HCT116 (cell line): Measurements from ENCODE around the gene BOLA3. TPM values are rescaled to one million over a fixed set of nuclear protein-coding genes. Genes with fewer than 3 reads are reported as not detected.

Experiments used
- ATAC-seq: fragments of 200-7000 bp; cut with Tn5 transposase; 2 replicates; pipeline ENCODE4 v1.9.1; 2020; ENCODE audit warnings: mild to moderate bottlenecking, moderate library complexity
- BruUV-seq: library from RNA; stranded (reverse); fragments of 400-500 nt; replicated peaks from 2 replicates; lab custom pipeline; 2021; lab: Mats Ljungman, UMichigan
- CTCF ChIA-PET: fragments of 300-600 bp; sonication (Branson Sonifier 250); formaldehyde crosslinking; loops from one replicate; lab custom pipeline; 2021; ENCODE audit warnings: antibody characterized with exemption; lab: Charles Lee
- POLR2A ChIA-PET: fragments of 300-600, 350-600 bp; sonication (Branson Sonifier 250); formaldehyde crosslinking; loops from one replicate; lab custom pipeline; 2021; ENCODE audit warnings: antibody characterized with exemption; lab: Charles Lee
- RAD21 ChIA-PET, 2 experiments: fragments of 300-600 bp; sonication (Branson Sonifier 250); formaldehyde crosslinking; loops; one replicate each; lab custom pipeline; 2023; ENCODE audit warnings: low total read pairs in 2 of 2; ENCODE audit not compliant: uncharacterized antibody in 2 of 2, unreplicated experiment in 2 of 2, low non-redundant PET in 1 of 2; lab: Charles Lee
- DNase-seq: peaks from one replicate; pipeline ENCODE4 v3.0.0-alpha.2; 2010; ENCODE audit warnings: low read depth, low spot score
- H2AFZ ChIP-seq: fragments of 200-600 bp; shearing (Covaris generic), sonication (generic); 2 replicates; pipeline ENCODE4 v1.6.1; 2017; ENCODE audit warnings: low read depth, mixed run types, mixed read lengths, antibody characterized with exemption, low read length; ENCODE audit not compliant: poor library complexity, severe bottlenecking
- H3K27ac ChIP-seq: 2 replicates; pipeline ENCODE4 v1.5.1; 2012; ENCODE audit warnings: low read depth, low read length
- H3K27me3 ChIP-seq: fragments of 200-600 bp; sonication (generic); 2 replicates; pipeline ENCODE4 v1.6.1; 2016; ENCODE audit warnings: mixed run types, low read length, mixed read lengths; ENCODE audit not compliant: insufficient read depth
- H3K36me3 ChIP-seq, 2 experiments: fragments of 200-500 bp in 1 of 2; fragments of 200-600 bp in 1 of 2; sonication (Bioruptor generic) in 1 of 2; sonication (generic) in 1 of 2; 2 replicates each; pipeline versions ENCODE4 v1.5.1 to v1.6.1; 2014 to 2016; ENCODE audit warnings: low read length in 2 of 2, inconsistent platforms in 1 of 2, mixed read lengths in 1 of 2, mixed run types in 1 of 2; ENCODE audit not compliant: insufficient read depth in 2 of 2, control insufficient read depth in 1 of 2
- H3K4me1 ChIP-seq, 2 experiments: fragments of 200-600 bp in 1 of 2; sonication (generic) in 1 of 2; 2 replicates each; pipeline versions ENCODE4 v1.5.1 to v1.6.1; 2012 to 2017; ENCODE audit warnings: low read length in 2 of 2, inconsistent platforms in 1 of 2, mild to moderate bottlenecking in 1 of 2, mixed read lengths in 1 of 2, mixed run types in 1 of 2, moderate library complexity in 1 of 2; ENCODE audit not compliant: insufficient read depth in 2 of 2, control insufficient read depth in 1 of 2
- H3K4me2 ChIP-seq: fragments of 200-600 bp; sonication (generic); 2 replicates; pipeline ENCODE4 v1.6.1; 2017; ENCODE audit warnings: mixed run types, low read length, mixed read lengths
- H3K4me3 ChIP-seq, 2 experiments: fragments of 200-600 bp in 1 of 2; sonication (generic) in 1 of 2; replicated peaks in 1 of 2; 2 replicates each; pipeline ENCODE4 v1.5.1; 2011 to 2016; ENCODE audit warnings: low read length in 2 of 2, control low read depth in 1 of 2, low read depth in 1 of 2, mild to moderate bottlenecking in 1 of 2, mixed read lengths in 1 of 2, mixed run types in 1 of 2
- H3K79me2 ChIP-seq: fragments of 200-600 bp; sonication (generic); 2 replicates; pipeline ENCODE4 v1.6.1; 2017; ENCODE audit warnings: mild to moderate bottlenecking, mixed run types, low read length, moderate library complexity, mixed read lengths; ENCODE audit not compliant: insufficient read depth
- H3K9ac ChIP-seq: fragments of 200-600 bp; sonication (generic); 2 replicates; pipeline ENCODE4 v1.6.1; 2016; ENCODE audit warnings: low read length, mixed read lengths
- H3K9me2 ChIP-seq: fragments of 200-600 bp; sonication (generic), shearing (Covaris generic); 2 replicates; pipeline ENCODE4 v1.6.1; 2017; ENCODE audit warnings: mixed run types, mild to moderate bottlenecking, moderate library complexity; ENCODE audit not compliant: insufficient read depth
- H3K9me3 ChIP-seq, 2 experiments: fragments of 200-500 bp in 1 of 2; fragments of 200-600 bp in 1 of 2; sonication (Bioruptor generic) in 1 of 2; sonication (generic) in 1 of 2; 2 replicates each; pipeline ENCODE4 v1.6.1; 2014 to 2017; ENCODE audit warnings: low read length in 2 of 2, mixed read lengths in 2 of 2, inconsistent platforms in 1 of 2, low read depth in 1 of 2, mild to moderate bottlenecking in 1 of 2, mixed run types in 1 of 2, moderate library complexity in 1 of 2; ENCODE audit not compliant: control insufficient read depth in 1 of 2, insufficient read depth in 1 of 2
- H4K20me1 ChIP-seq: fragments of 200-600 bp; sonication (generic), shearing (Covaris generic); 2 replicates; pipeline ENCODE4 v1.6.1; 2017; ENCODE audit warnings: mixed run types, mild to moderate bottlenecking, moderate library complexity; ENCODE audit not compliant: insufficient read depth
- ATF3 ChIP-seq: IDR thresholded peaks from 2 replicates; pipeline ENCODE4 v1.6.1; 2012
- CTCF ChIP-seq, 3 experiments: fragments of 200-600 bp in 1 of 3; sonication (generic) in 1 of 3; IDR thresholded peaks in 2 of 3; conservative IDR thresholded peaks in 1 of 3; 2 replicates each; pipeline ENCODE4 v1.5.1; 2012 to 2017; ENCODE audit warnings: low read depth in 2 of 3, low read length in 2 of 3, antibody characterized with exemption in 1 of 3, borderline replicate concordance in 1 of 3, control low read depth in 1 of 3, mild to moderate bottlenecking in 1 of 3, mixed read lengths in 1 of 3, mixed run types in 1 of 3, moderate library complexity in 1 of 3; ENCODE audit not compliant: insufficient read depth in 1 of 3
- EZH2 ChIP-seq: fragments of 200-600 bp; sonication (generic); IDR thresholded peaks from 2 replicates; pipeline ENCODE4 v1.6.1; 2017; ENCODE audit warnings: antibody characterized with exemption, mixed run types
- EZH2phosphoT487 ChIP-seq: fragments of 200-600 bp; IDR thresholded peaks from 2 replicates; pipeline ENCODE4 v1.6.1; 2018; ENCODE audit warnings: antibody characterized with exemption, borderline replicate concordance
- FOSL1 ChIP-seq: IDR thresholded peaks from 2 replicates; pipeline ENCODE4 v1.6.1; 2012; ENCODE audit warnings: low read depth
- JUND ChIP-seq: IDR thresholded peaks from 2 replicates; pipeline ENCODE4 v1.6.1; 2012
- RAD21 ChIP-seq: IDR thresholded peaks from 2 replicates; pipeline ENCODE4 v1.6.1; 2012; ENCODE audit warnings: low read depth, mild to moderate bottlenecking
- SIN3A ChIP-seq: IDR thresholded peaks from 2 replicates; pipeline ENCODE4 v1.6.1; 2012; ENCODE audit warnings: low read depth
- SP1 ChIP-seq: IDR thresholded peaks from 2 replicates; pipeline ENCODE4 v1.6.1; 2012; ENCODE audit warnings: low read depth
- YY1 ChIP-seq: IDR thresholded peaks from 2 replicates; pipeline ENCODE4 v1.6.1; 2011; ENCODE audit warnings: low read length, low read depth, moderate library complexity, mild to moderate bottlenecking; ENCODE audit not compliant: insufficient replicate concordance; ENCODE audit errors: extremely low read depth
- ZFX ChIP-seq: fragments of 450-650 bp; IDR thresholded peaks from 2 replicates; pipeline ENCODE4 v1.6.1; 2017
- ZNF274 ChIP-seq: fragments of 200-500 bp; sonication (Bioruptor generic); IDR thresholded peaks from 2 replicates; pipeline ENCODE4 v1.6.1; 2014; ENCODE audit warnings: mild to moderate bottlenecking, low read depth, low read length, inconsistent platforms
- intact Hi-C: fragments of 100-400 bp; cut with micrococcal nuclease; formaldehyde crosslinking; loops from 2 replicates; pipeline ENCODE4 v1.10.0; 2022
- total RNA-seq: library from RNA; stranded (reverse); gene quantifications from one replicate; pipeline ENCODE4 v1.2.1, GENCODE V29; 2021; ENCODE audit not compliant: unreplicated experiment

BOLA3 gene
- total RNA-seq, 1 experiment from 2014 or later = 62.9 TPM

GRCh38 chr2:74119912-74120825, 27.5 kb downstream of the BOLA3 start:
- TF ChIP-seq RAD21 = no peak
- TF ChIP-seq EZH2 = no peak
- no peak for TF ChIP-seq FOSL1
- TF ChIP-seq SP1 = no peak
- TF ChIP-seq EZH2phosphoT487 = no peak
- RAD21 ChIA-PET = no interaction called here
- Histone ChIP-seq H4K20me1 (no peaks in the 10 kb centered on the region), H3K9me2 (no peaks in the 10 kb centered on the region), H3K4me3 (no peak overlapping the region), H2AFZ (no peak overlapping the region), H3K27me3 (no peaks in the 10 kb centered on the region), H3K9me3 (no peaks in the 10 kb centered on the region), H3K79me2 (no peaks in the 10 kb centered on the region), H3K36me3 (no peaks in the 10 kb centered on the region), H3K9ac (no peak overlapping the region), H3K4me1 (no peaks in the 10 kb centered on the region), H3K27ac (no peak overlapping the region), H3K4me2 (no peak overlapping the region)
- no peak for ATAC-seq
- no TSS peak for BruUV-seq
- CTCF ChIA-PET = no interaction called here
- intact Hi-C loops = no loop called here
- POLR2A ChIA-PET = no interaction called here
- DNase-seq = no peak

- Histone ChIP-seq H3K4me3 (no peak overlapping the region), H2AFZ (no peak overlapping the region), H3K9ac (no peak overlapping the region), H3K4me1 (no peaks in the 10 kb centered on the region), H3K27me3 (no peaks in the 10 kb centered on the region), H3K36me3 (no peaks in the 10 kb centered on the region), H3K9me3 (no peaks in the 10 kb centered on the region), H3K79me2 (no peaks in the 10 kb centered on the region), H3K9me2 (no peaks in the 10 kb centered on the region), H3K27ac (no peak overlapping the region), H4K20me1 (no peaks in the 10 kb centered on the region), H3K4me2 (no peak overlapping the region)
- no peak for TF ChIP-seq ZNF274
- no peak for TF ChIP-seq JUND
- no peak for TF ChIP-seq EZH2
- no peak for TF ChIP-seq YY1
- TF ChIP-seq ZFX = no peak
- no peak for TF ChIP-seq FOSL1
- no peak for TF ChIP-seq CTCF (IDR thresholded peaks at IDR 0.05 in 2 of 3, conservative IDR thresholded peaks at IDR 0.05 in 1 of 3; ENCODE audit: borderline replicate concordance in 1 of 3, insufficient read depth in 1 of 3, low read depth in 2 of 3, low read length in 2 of 3)
- no peak for TF ChIP-seq SIN3A
- TF ChIP-seq RAD21 = no peak; the same call in 1 of the 2 replicates
- TF ChIP-seq ATF3 = no peak
- intact Hi-C loops = no loop called here
- no peak for ATAC-seq
- ChIA-PET RAD21 (no interaction called here), POLR2A (no interaction called here), CTCF (no interaction called here)
- no peak for DNase-seq
- BruUV-seq = no TSS peak
These were observed 28.4 kb downstream of the BOLA3 start for GRCh38 chr2:74119339-74119738.
